Measurements from ENCODE around the gene ST6GALNAC3.
"Not testable (repeated sequence)": the region's sequence is repeated elsewhere in the genome, so short reads cannot be mapped to it uniquely, and the experiment has no call there.

GRCh38 chr1:76050073-76050472, 24.5 kb upstream of the ST6GALNAC3 start:
- TF ChIP-seq POLR2AphosphoS5 (IDR thresholded peaks at IDR 0.05); CTCF (IDR thresholded peaks at IDR 0.05); POLR2A (IDR thresholded peaks at IDR 0.05); EP300 (IDR thresholded peaks at IDR 0.05; ENCODE audit: low read depth): not testable (repeated sequence)
